HG02798 (cell line): ENCODE results near the gene TUBB3.
A peak's percentile ranks its signal among the peaks of the same experiment; 100 is the strongest.
"Not testable (repeated sequence)": the region's sequence is repeated elsewhere in the genome, so short reads cannot be mapped to it uniquely, and the experiment has no call there.

Experiments
- ATAC-seq: cut with Tn5 transposase; IDR thresholded peaks from one replicate; pipeline ENCODE4 v1.9.1; 2021; ENCODE audit warnings: mild to moderate bottlenecking; ENCODE audit not compliant: unreplicated experiment, poor library complexity

The TUBB3 gene

DNA sequence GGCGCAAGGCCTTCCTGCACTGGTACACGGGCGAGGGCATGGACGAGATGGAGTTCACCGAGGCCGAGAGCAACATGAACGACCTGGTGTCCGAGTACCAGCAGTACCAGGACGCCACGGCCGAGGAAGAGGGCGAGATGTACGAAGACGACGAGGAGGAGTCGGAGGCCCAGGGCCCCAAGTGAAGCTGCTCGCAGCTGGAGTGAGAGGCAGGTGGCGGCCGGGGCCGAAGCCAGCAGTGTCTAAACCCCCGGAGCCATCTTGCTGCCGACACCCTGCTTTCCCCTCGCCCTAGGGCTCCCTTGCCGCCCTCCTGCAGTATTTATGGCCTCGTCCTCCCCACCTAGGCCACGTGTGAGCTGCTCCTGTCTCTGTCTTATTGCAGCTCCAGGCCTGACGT, 12.5 kb downstream of the TUBB3 start:
- ATAC-seq: not testable (repeated sequence)

GRCh38 chr16:89936034-89936433, 12.9 kb downstream of the TUBB3 start:
- no peak for ATAC-seq

- ATAC-seq: no peak
Observed at GRCh38 chr16:89936508-89936907, 13.4 kb downstream of the TUBB3 start.

- no peak for ATAC-seq
Observed at GRCh38 chr16:89936981-89937380, 13.8 kb downstream of the TUBB3 start.

DNA sequence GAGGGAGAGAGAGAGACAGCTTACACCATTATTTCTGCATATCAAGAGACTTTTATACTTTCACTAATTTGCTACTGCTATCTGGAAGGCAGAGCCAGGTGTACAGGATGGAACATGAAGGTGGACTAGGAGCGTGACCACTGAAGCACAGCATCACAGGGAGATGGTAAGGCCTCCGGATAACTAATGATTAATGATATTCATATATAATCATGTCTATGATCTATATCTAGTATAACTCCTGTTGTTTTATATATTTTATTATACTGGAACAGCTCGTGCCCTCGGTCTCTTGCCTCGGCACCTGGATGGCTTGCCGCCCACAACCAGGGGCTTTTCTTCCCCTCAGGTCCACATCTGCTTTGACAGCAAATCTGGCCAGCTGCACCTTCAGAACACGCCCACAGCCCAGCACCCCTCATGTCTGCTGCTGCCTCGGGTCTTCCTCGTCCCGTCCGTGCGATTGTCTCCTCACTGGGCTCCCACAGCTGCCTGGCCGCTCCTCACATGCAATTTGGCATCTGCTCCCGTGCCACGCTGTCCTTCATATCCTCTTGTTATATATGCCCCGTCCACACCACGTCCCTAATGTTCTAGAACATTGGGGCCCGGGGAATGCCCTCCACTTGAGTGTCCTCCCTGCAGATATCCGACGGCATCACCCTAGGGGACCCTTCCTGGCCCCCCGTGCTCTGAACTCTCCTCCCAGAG, 15.2 kb downstream of the TUBB3 start:
- no peak for ATAC-seq

DNA sequence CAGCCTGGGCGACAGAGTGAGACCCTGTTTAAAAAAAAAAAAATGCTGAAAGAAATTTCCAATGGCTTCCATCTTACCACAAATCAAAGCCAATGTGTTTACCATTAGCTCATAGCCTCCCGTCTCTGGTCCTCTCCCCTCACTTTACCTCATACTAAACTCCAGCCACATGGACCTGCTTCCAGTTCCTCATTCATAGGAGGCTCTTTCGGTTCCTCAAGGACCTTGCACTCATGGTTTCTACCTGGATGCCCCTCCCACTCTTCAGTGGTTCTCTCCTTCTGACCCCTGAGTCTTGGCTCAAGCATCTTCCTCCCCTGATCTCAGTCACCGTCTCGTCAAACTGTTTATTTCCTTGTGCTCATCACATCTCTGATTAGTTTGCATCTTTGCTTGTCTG, 21.6 kb downstream of the TUBB3 start:
- ATAC-seq: no peak

GRCh38 chr16:89945654-89946053, 22.5 kb downstream of the TUBB3 start:
- no peak for ATAC-seq

DNA sequence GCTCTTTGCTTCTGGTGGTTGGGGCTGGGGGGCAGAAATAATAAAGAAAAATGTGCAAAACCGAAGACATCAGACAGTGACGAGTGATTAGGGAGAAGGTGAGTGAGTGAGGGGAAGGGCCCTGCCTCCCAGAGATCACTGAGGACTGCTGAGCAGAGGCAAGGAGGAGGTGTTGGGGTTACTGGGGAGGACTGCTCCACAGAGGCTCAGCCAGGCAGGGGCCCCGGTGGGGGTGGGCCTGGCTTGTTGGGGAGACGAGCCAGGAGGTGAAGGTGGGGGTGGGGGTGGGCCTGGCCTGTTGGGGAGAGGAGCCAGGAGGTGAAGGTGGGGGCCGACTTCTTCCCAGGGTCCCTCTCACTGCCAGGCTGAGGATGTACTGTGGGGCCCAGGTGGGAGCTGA, 23.4 kb downstream of the TUBB3 start:
- no peak for ATAC-seq

DNA sequence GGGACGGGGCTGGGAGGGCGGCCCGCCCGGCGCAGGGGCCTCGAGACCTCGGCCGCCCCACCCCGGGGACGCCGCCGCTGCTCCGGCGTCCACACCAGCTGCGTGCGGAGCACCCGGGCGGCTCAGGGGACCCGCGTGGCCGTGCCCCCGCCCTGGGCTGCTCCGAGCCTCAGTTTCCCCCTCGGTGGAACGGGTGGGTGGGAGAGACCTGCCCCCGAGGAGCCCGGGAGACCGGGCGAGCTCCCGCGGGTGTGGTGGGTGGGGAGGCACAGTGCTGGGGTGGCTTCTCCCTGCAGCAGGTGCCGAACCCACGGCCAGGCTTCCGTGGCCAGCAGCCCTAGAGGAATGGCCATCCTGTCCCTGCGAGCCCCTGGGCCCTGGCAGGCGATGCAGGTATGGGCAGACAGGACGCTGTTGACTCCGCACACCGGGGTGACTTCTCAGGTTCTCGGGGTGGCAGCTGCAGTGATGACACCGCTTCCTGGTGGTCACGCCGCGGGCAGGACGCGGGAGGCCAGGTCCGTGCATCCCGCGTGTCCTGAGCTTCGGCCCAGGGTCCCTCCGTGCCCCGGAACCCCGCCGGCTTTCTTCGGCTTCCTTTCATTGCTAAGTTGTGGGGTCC, 26.1 kb downstream of the TUBB3 start:
- no peak for ATAC-seq

DNA sequence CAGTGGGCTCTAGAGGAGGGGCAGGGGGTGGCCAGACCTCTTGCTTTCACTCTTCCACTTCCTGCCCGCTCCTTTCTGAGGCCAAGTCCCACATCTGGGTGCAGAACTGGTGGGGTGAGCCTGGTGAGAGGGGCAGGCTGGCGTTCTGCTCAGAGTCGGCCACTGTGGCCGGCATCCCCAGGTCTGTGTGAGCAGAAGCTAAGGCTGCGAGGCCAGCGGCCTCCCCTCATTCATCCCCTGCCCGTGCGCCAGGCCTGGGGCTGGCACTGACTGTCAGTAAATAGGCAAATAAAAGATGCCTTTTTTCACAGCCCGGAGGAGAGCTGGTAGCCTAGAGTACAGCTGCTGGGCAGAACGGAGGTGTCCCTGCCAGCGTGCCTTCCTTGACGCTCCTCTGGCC, 26.6 kb downstream of the TUBB3 start:
- no peak for ATAC-seq

DNA sequence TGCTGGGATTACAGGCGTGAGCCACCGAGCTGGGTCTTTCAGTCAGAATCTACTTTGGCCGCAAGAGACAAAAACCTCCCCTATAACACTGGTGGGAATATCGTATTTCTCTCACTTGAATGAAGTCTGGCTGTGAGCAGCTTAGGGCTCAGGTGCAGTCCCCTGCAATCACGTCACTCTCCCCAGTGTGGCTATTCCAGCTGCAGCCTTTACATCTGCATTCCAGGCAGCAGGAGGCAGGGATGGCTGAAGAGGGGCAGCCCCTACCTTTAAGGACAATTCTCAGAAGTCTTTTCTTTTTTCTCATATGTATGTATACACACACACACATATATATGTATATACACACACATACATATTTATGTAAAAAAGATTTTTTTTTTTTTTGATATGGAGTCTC, 28.4 kb downstream of the TUBB3 start:
- no peak for ATAC-seq

GRCh38 chr16:89952049-89952448, 28.9 kb downstream of the TUBB3 start:
- ATAC-seq: no peak

GRCh38 chr16:89952551-89952950, 29.4 kb downstream of the TUBB3 start:
- ATAC-seq: no peak

DNA sequence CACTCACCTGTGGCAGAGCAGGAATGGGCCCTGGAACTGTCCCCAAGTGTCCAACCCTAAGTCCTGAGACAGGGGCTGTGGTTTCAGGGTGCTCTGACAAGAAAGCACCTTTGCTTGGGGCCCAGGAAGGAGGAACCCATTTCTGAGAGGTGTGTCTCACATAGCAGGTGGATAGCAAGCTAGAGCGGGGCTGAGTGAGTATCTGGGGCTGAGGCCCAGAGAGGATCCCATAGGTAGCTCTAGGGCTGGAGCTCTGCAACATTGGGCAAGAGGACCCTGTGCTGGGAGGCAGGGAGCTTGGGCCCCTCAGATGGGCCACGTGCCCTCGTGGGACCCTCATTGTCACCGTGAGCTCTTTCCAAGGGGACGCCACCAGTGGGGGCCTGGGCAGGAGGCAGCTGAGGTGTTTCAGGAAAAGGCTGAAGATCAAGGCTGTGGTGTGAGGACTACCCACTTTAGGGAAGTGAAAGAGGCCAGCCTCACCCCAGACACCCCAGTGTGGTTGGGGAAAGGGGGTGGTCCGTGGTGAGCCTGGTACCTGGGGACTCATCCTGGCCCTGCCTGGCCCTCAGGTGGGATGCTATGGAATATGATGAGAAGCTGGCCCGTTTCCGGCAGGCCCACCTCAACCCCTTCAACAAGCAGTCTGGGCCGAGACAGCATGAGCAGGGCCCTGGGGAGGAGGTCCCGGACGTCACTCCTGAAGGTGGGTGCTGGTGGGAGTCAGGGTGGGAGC, 30.7 kb downstream of the TUBB3 start:
- ATAC-seq: peak; percentile 70

DNA sequence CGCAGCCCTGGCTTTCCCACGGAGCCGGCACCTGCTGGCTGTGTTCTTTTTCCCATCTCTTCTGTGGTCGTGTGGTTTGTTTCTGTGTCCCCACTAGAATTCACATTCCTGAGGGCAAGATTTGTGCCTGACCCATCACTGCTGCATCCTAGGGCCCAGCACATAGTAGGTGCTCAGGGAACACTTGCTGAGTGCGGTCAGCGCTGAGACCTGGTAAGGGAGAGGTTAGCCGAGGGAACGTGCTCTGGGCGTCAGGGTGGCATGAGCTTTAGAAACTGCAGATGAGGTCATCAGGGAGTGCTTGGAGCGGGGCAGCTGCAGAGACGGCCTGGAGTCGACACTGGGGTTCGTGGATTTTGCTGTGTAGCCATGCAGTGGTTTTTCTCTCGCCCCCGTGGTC, 31.3 kb downstream of the TUBB3 start:
- no peak for ATAC-seq

DNA sequence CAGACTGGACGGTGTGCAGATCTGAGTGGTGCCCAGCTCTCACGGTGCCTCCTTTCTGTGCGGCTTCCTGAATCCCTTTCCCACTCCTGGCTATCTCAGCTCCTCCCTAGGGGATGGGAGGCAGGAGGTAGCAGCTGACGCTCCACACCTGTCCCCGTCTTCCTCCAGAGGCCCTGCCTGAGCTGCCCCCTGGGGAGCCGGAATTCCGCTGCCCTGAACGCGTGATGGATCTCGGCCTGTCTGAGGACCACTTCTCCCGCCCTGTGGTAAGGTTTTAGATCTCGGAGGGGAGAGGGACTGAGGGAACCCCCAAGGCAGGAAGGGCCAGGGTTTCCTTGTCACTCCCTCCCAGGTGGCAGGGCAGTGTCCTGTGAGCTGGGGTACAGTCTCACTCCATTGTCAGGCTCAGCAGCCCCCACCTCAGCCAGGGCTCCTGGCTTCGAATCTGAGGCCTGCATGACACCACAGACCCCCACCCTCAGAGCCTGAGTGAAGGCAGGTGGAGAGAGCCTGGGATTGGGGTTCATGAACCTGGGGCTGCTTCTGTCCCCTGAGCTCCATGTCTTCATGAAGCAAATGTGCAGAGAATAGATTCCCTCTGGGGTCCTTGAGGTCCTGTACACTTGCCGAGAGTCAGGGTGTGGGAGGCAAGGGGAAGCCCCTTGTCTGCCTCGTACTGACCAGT, 32.0 kb downstream of the TUBB3 start:
- no peak for ATAC-seq

GRCh38 chr16:89956505-89957215, 33.5 kb downstream of the TUBB3 start:
- ATAC-seq: no peak

DNA sequence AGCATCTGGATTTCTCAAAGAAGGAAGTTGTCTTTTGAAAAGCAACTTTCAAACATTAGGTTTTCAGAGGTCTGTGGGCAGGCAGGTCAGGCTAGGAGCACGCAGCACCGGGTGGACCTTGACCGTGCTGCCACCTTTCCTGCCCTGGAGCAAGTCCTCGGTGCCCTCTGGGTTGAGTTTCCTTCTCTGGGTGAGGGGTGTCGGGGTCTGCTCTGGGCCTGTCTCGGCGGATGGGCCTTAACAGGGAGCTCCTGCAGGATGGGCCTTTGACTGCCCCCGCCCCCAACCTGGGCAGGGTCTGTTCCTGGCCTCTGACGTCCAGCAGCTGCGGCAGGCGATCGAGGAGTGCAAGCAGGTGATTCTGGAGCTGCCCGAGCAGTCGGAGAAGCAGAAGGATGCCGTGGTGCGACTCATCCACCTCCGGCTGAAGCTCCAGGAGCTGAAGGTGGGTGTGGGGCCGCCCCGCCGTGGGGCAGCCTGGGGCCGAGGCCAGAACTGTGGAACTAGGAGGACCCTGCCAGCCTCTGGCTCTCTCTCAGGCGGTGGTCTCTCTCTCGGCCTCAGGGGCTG, 34.2 kb downstream of the TUBB3 start:
- ATAC-seq: no peak

GRCh38 chr16:89958068-89958467, 34.9 kb downstream of the TUBB3 start:
- no peak for ATAC-seq

DNA sequence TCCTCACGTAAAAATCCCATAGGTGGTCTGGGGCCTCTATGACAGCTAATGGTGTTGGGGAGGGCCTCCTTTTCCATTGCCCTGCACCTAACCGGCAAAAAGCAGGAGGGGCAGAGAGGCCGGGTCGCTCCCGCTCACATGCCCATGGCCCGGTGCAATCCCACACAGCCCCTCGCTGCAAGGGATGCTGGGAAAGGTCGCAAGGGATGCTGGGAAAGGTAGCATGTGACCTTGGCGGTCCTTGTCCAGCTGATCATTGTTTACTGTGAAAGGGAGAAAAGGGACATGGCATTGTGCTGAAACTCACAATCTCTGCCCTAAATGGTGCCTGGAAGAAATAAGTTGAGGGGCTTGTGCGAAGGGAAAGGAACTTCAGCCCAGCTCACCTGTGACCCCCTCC, 35.5 kb downstream of the TUBB3 start:
- ATAC-seq: no peak
